ENCODE data around the gene PDZD8.

PDZD8 gene

GRCh38 chr10:117370205-117370604, 5.0 kb downstream of the PDZD8 start:
- H3K4me3 ChIP-seq (ENCODE audit: low read length), result no peak overlapping the region
- TF ChIP-seq ZNF274 (IDR thresholded peaks at IDR 0.05; ENCODE audit: low read depth, low read length), result no peak

GRCh38 chr10:117367718-117368117, 7.5 kb downstream of the PDZD8 start:
- H3K4me3 ChIP-seq (ENCODE audit: low read length), result no peak overlapping the region
- no peak for TF ChIP-seq ZNF274 (IDR thresholded peaks at IDR 0.05; ENCODE audit: low read depth, low read length)

- H3K4me3 ChIP-seq (ENCODE audit: low read length), result no peak overlapping the region
- no peak for TF ChIP-seq ZNF274 (IDR thresholded peaks at IDR 0.05; ENCODE audit: low read depth, low read length)
Observed at GRCh38 chr10:117366741-117367140, 8.5 kb downstream of the PDZD8 start.

- H3K4me3 ChIP-seq (ENCODE audit: low read length), result no peak overlapping the region
- TF ChIP-seq ZNF274 (IDR thresholded peaks at IDR 0.05; ENCODE audit: low read depth, low read length), result no peak
Observed at GRCh38 chr10:117365612-117366011, 9.6 kb downstream of the PDZD8 start.

GRCh38 chr10:117364110-117364960, 10.9 kb downstream of the PDZD8 start:
- peak overlapping the region; percentile 26; the same call in 1 of the 2 replicates for H3K4me3 ChIP-seq (ENCODE audit: low read length)
- TF ChIP-seq ZNF274 (IDR thresholded peaks at IDR 0.05; ENCODE audit: low read depth, low read length), result no peak

- TF ChIP-seq ZNF274 (IDR thresholded peaks at IDR 0.05; ENCODE audit: low read depth, low read length), result no peak
- H3K4me3 ChIP-seq (ENCODE audit: low read length), result no peak overlapping the region
Observed at GRCh38 chr10:117363028-117363427, 12.2 kb downstream of the PDZD8 start.

- H3K4me3 ChIP-seq (ENCODE audit: low read length), result no peak overlapping the region
- no peak for TF ChIP-seq ZNF274 (IDR thresholded peaks at IDR 0.05; ENCODE audit: low read depth, low read length)
Observed at GRCh38 chr10:117362313-117362712, 12.9 kb downstream of the PDZD8 start.

- no peak overlapping the region; the same call in 1 of the 2 replicates for H3K4me3 ChIP-seq (ENCODE audit: low read length)
- no peak for TF ChIP-seq ZNF274 (IDR thresholded peaks at IDR 0.05; ENCODE audit: low read depth, low read length)
Observed at GRCh38 chr10:117360994-117361667, 14.1 kb downstream of the PDZD8 start.

GRCh38 chr10:117360016-117360415, 15.2 kb downstream of the PDZD8 start:
- no peak for TF ChIP-seq ZNF274 (IDR thresholded peaks at IDR 0.05; ENCODE audit: low read depth, low read length)
- no peak overlapping the region for H3K4me3 ChIP-seq (ENCODE audit: low read length)

- no peak overlapping the region for H3K4me3 ChIP-seq (ENCODE audit: low read length)
- TF ChIP-seq ZNF274 (IDR thresholded peaks at IDR 0.05; ENCODE audit: low read depth, low read length), result no peak
Observed at GRCh38 chr10:117355072-117355471, 20.2 kb downstream of the PDZD8 start.

GRCh38 chr10:117353684-117354083, 21.6 kb downstream of the PDZD8 start:
- TF ChIP-seq ZNF274 (IDR thresholded peaks at IDR 0.05; ENCODE audit: low read depth, low read length), result no peak
- H3K4me3 ChIP-seq (ENCODE audit: low read length), result no peak overlapping the region

- no peak overlapping the region for H3K4me3 ChIP-seq (ENCODE audit: low read length)
- TF ChIP-seq ZNF274 (IDR thresholded peaks at IDR 0.05; ENCODE audit: low read depth, low read length), result no peak
Observed at GRCh38 chr10:117352724-117353123, 22.5 kb downstream of the PDZD8 start.

- no peak for TF ChIP-seq ZNF274 (IDR thresholded peaks at IDR 0.05; ENCODE audit: low read depth, low read length)
- no peak overlapping the region for H3K4me3 ChIP-seq (ENCODE audit: low read length)
Observed at GRCh38 chr10:117351996-117352395, 23.2 kb downstream of the PDZD8 start.

GRCh38 chr10:117351558-117351957, 23.7 kb downstream of the PDZD8 start:
- H3K4me3 ChIP-seq (ENCODE audit: low read length), result no peak overlapping the region
- TF ChIP-seq ZNF274 (IDR thresholded peaks at IDR 0.05; ENCODE audit: low read depth, low read length), result no peak

GRCh38 chr10:117350909-117351308, 24.3 kb downstream of the PDZD8 start:
- no peak overlapping the region for H3K4me3 ChIP-seq (ENCODE audit: low read length)
- TF ChIP-seq ZNF274 (IDR thresholded peaks at IDR 0.05; ENCODE audit: low read depth, low read length), result no peak
